IMR-90 (cell line): ENCODE data around the gene RBMS3. TPM values are rescaled to one million over a fixed set of nuclear protein-coding genes. Genes with fewer than 3 reads are reported as not detected.
A peak's percentile ranks its signal among the peaks of the same experiment; 100 is the strongest.

Experiments used
- ATAC-seq: fragments of 200-7000 bp; cut with Tn5 transposase; 2 replicates; pipeline ENCODE4 v1.9.1; 2020; ENCODE audit warnings: low read depth, mild to moderate bottlenecking, moderate library complexity
- BruUV-seq: library from RNA; stranded (reverse); fragments of 400-500 nt; replicated peaks from 2 replicates; lab custom pipeline; 2021; lab: Mats Ljungman, UMichigan
- CTCF ChIA-PET: fragments of 300-600 bp; formaldehyde crosslinking; extraction: SDS; loops from one replicate; lab custom pipeline; 2021; ENCODE audit warnings: antibody characterized with exemption; lab: Yijun Ruan, JAX
- POLR2A ChIA-PET: fragments of 300-600 bp; sonication (Branson Sonifier 250); formaldehyde crosslinking; loops from one replicate; lab custom pipeline; 2022; ENCODE audit warnings: antibody characterized with exemption; ENCODE audit not compliant: unreplicated experiment; lab: Charles Lee
- DNase-seq: peaks from one replicate; pipeline ENCODE4 v3.0.0; 2013
- H2AFZ ChIP-seq: replicated peaks from 2 replicates; pipeline ENCODE3; 2013; ENCODE audit warnings: low read length, mild to moderate bottlenecking; ENCODE audit not compliant: poor library complexity
- H2AK5ac ChIP-seq: 2 replicates; pipeline ENCODE4 v1.6.1; 2013; ENCODE audit warnings: low read depth, low read length, inconsistent platforms
- H2AK9ac ChIP-seq: replicated peaks from 2 replicates; pipeline ENCODE3; 2013; ENCODE audit warnings: mild to moderate bottlenecking, low read depth, low read length, moderate library complexity; ENCODE audit not compliant: poor library complexity
- H2BK120ac ChIP-seq: 2 replicates; pipeline ENCODE4 v1.6.1; 2013; ENCODE audit warnings: low read depth, low read length, inconsistent platforms
- H2BK15ac ChIP-seq: 3 replicates; pipeline ENCODE4 v1.6.1; 2013; ENCODE audit warnings: low read depth, low read length, inconsistent platforms
- H2BK20ac ChIP-seq: 2 replicates; pipeline ENCODE4 v1.6.1; 2013; ENCODE audit warnings: low read depth, mild to moderate bottlenecking, inconsistent platforms, low read length, moderate library complexity
- H2BK5ac ChIP-seq: 2 replicates; pipeline ENCODE4 v1.6.1; 2013; ENCODE audit warnings: mild to moderate bottlenecking, low read depth, low read length, inconsistent platforms; ENCODE audit not compliant: poor library complexity, severe bottlenecking
- H3K14ac ChIP-seq: replicated peaks from 2 replicates; pipeline ENCODE4 v1.6.1; 2013; ENCODE audit warnings: low read depth, low read length, inconsistent platforms
- H3K18ac ChIP-seq: 2 replicates; pipeline ENCODE4 v1.6.1; 2013; ENCODE audit warnings: low read depth, low read length, control low read depth
- H3K23ac ChIP-seq: 2 replicates; pipeline ENCODE4 v1.6.1; 2013; ENCODE audit warnings: low read depth, low read length, inconsistent platforms
- H3K27ac ChIP-seq: 2 replicates; pipeline ENCODE4 v1.5.1; 2013; ENCODE audit warnings: mild to moderate bottlenecking, control low read depth, low read length; ENCODE audit not compliant: insufficient read depth
- H3K27me3 ChIP-seq: 2 replicates; pipeline ENCODE4 v1.6.1; 2013; ENCODE audit warnings: low read length; ENCODE audit not compliant: control insufficient read depth, insufficient read depth
- H3K36me3 ChIP-seq: 2 replicates; pipeline ENCODE4 v1.6.1; 2013; ENCODE audit warnings: low read length, mixed read lengths; ENCODE audit not compliant: control insufficient read depth, insufficient read depth
- H3K4ac ChIP-seq: 2 replicates; pipeline ENCODE4 v1.6.1; 2013; ENCODE audit warnings: low read depth, low read length, inconsistent platforms
- H3K4me1 ChIP-seq: 2 replicates; pipeline ENCODE4 v1.6.1; 2013; ENCODE audit warnings: low read length, mixed read lengths; ENCODE audit not compliant: control insufficient read depth, insufficient read depth
- H3K4me2 ChIP-seq: 2 replicates; pipeline ENCODE4 v1.6.1; 2013; ENCODE audit warnings: low read depth, mild to moderate bottlenecking, control low read depth, low read length, moderate library complexity
- H3K4me3 ChIP-seq: 2 replicates; pipeline ENCODE4 v1.5.1; 2013; ENCODE audit warnings: low read depth, mild to moderate bottlenecking, control low read depth, low read length, moderate library complexity; ENCODE audit not compliant: insufficient read depth
- H3K56ac ChIP-seq: 2 replicates; pipeline ENCODE4 v1.6.1; 2013; ENCODE audit warnings: low read length, inconsistent platforms; ENCODE audit not compliant: insufficient read depth; ENCODE audit errors: extremely low read depth
- H3K79me1 ChIP-seq, 2 experiments: 2 replicates each; pipeline ENCODE4 v1.6.1; 2013; ENCODE audit warnings: low read length in 2 of 2, inconsistent platforms in 1 of 2, low read depth in 1 of 2
- H3K9ac ChIP-seq: 2 replicates; pipeline ENCODE4 v1.6.1; 2013; ENCODE audit warnings: low read depth, low read length, control low read depth
- H3K9me1 ChIP-seq: 2 replicates; pipeline ENCODE4 v1.6.1; 2013; ENCODE audit warnings: low read length, inconsistent platforms; ENCODE audit not compliant: insufficient read depth
- H3K9me3 ChIP-seq: 2 replicates; pipeline ENCODE4 v1.6.1; 2013; ENCODE audit warnings: low read length; ENCODE audit not compliant: control insufficient read depth, insufficient read depth
- H4K20me1 ChIP-seq: 2 replicates; pipeline ENCODE4 v1.6.1; 2013; ENCODE audit warnings: low read length, inconsistent platforms; ENCODE audit not compliant: insufficient read depth
- H4K5ac ChIP-seq: 2 replicates; pipeline ENCODE4 v1.6.1; 2013; ENCODE audit warnings: mild to moderate bottlenecking, low read depth, low read length, control low read depth
- H4K8ac ChIP-seq, 2 experiments: 2 replicates each; pipeline ENCODE4 v1.6.1; 2013; ENCODE audit warnings: low read depth in 2 of 2, low read length in 2 of 2, control low read depth in 1 of 2, inconsistent platforms in 1 of 2
- H4K91ac ChIP-seq: 2 replicates; pipeline ENCODE4 v1.6.1; 2013; ENCODE audit warnings: low read depth, low read length, inconsistent platforms; ENCODE audit not compliant: insufficient read depth
- CTCF ChIP-seq: conservative IDR thresholded peaks from 2 replicates; pipeline ENCODE4 v1.5.1; 2012; ENCODE audit warnings: mild to moderate bottlenecking, low read depth, low read length, improper control_type of control experiment
- FOS ChIP-seq: fragments of 150-350 bp; IDR thresholded peaks from 2 replicates; pipeline ENCODE4 v1.6.1; 2016; ENCODE audit warnings: low read depth, low read length
- NFE2L2 ChIP-seq: fragments of 150-350 bp; IDR thresholded peaks from 2 replicates; pipeline ENCODE4 v1.6.1; 2016; ENCODE audit warnings: low read depth, mild to moderate bottlenecking, low read length
- RAD21 ChIP-seq: IDR thresholded peaks from 2 replicates; pipeline ENCODE4 v1.6.1; 2012; ENCODE audit warnings: low read length, improper control_type of control experiment
- RFX5 ChIP-seq: IDR thresholded peaks from 2 replicates; pipeline ENCODE4 v1.8.0; 2012; ENCODE audit warnings: low read depth, mild to moderate bottlenecking, low read length, moderate library complexity
- SMC3 ChIP-seq: fragments of 150-350 bp; IDR thresholded peaks from 2 replicates; pipeline ENCODE4 v1.6.1; 2016; ENCODE audit warnings: low read depth, mild to moderate bottlenecking, antibody characterized with exemption, low read length, moderate library complexity
- WGBS, 2 experiments: methylation state at CpG; one replicate each; pipeline versions ENCODE4 v1.1.5 to v1.1.7; 2013; ENCODE audit warnings: missing lambda C conversion rate in 2 of 2; ENCODE audit not compliant: insufficient read length in 1 of 2; ENCODE audit errors: extremely low coverage in 2 of 2; 5-methylcytosine and 5-hydroxymethylcytosine counted together
- dilution Hi-C: fragments of 300-500 bp; cut with HindIII; formaldehyde crosslinking; loops from one replicate; pipeline ENCODE4 v1.14.3; 2018; ENCODE audit warnings: low sequenced_read_pairs; ENCODE audit not compliant: unreplicated experiment
- in situ Hi-C: fragments of 300-500 bp; cut with MboI; formaldehyde crosslinking; loops from 3 replicates; pipeline ENCODE4 v1.14.3; 2019; ENCODE audit warnings: low sequenced_read_pairs, inconsistent platforms, mixed read lengths
- intact Hi-C: fragments of 100-400 bp; cut with micrococcal nuclease; formaldehyde crosslinking; loops from 2 replicates; pipeline ENCODE4 v1.10.0; 2022
- polyA plus RNA-seq, 3 experiments: library from polyadenylated mRNA; depleted of rRNA; stranded (reverse); fragments of >200 nt; gene quantifications; 2 replicates each; pipeline ENCODE4 v1.2.3, GENCODE V29; 2012; ENCODE audit warnings: low replicate concordance in 1 of 3
- total RNA-seq: library from RNA; depleted of rRNA; stranded (reverse); fragments of >200 nt; gene quantifications from 2 replicates; pipeline ENCODE4 v1.2.3, GENCODE V29; 2012

Gene RBMS3
- total and polyA plus RNA-seq, 2 of the 4 experiments (the other 2 are of a cell fraction): 15.2 to 127 TPM

GRCh38 chr3:29488922-29489321 lies 208.1 kb downstream of the RBMS3 start:
- in situ Hi-C loops: no loop called here
- Histone ChIP-seq H2BK120ac (no peak overlapping the region), H3K14ac (no peak overlapping the region), H3K4me1 (no peaks in the 10 kb centered on the region; the same call in 1 of the 2 replicates), H3K4ac (no peak overlapping the region), H4K20me1 (no peaks in the 10 kb centered on the region), H3K23ac (no peak overlapping the region), H4K8ac (no peak overlapping the region), H3K79me1 (peaks cover 13 to 27% of the 10 kb centered on the region in 2 experiments), H3K4me2 (no peak overlapping the region), H3K9me3 (no peaks in the 10 kb centered on the region), H2AFZ (no peak overlapping the region), H3K9me1 (peaks cover 5% of the 10 kb centered on the region; the same call in 1 of the 2 replicates), H4K5ac (no peak overlapping the region), H3K56ac (no peak overlapping the region), H2BK15ac (no peak overlapping the region), H2AK9ac (no peak overlapping the region), H3K36me3 (no peaks in the 10 kb centered on the region; the same call in 1 of the 2 replicates), H2BK5ac (peak overlapping the region; percentile 7), H3K9ac (no peak overlapping the region), H2BK20ac (no peak overlapping the region), H3K18ac (no peak overlapping the region), H3K4me3 (no peak overlapping the region), H3K27ac (no peak overlapping the region), H3K27me3 (no peaks in the 10 kb centered on the region), H2AK5ac (no peak overlapping the region), H4K91ac (no peak overlapping the region)
- ChIA-PET POLR2A (no interaction called here), CTCF (no interaction called here)
- dilution Hi-C loops: no loop called here
- no TSS peak for BruUV-seq
- peak; percentile 50 for DNase-seq
- WGBS, 2 experiments: no CpG with 5 or more reads among the region's 1 CpG
- intact Hi-C loops: no loop called here
- peak; percentile 58; the same call in 1 of the 2 replicates for ATAC-seq
- TF ChIP-seq RFX5 (no peak), CTCF (no peak), FOS (no peak), NFE2L2 (no peak), RAD21 (no peak), SMC3 (no peak)
